ENCODE results near the gene AP3M1.
"Not testable (repeated sequence)": the region's sequence is repeated elsewhere in the genome, so short reads cannot be mapped to it uniquely, and the experiment has no call there.

The AP3M1 gene

DNA sequence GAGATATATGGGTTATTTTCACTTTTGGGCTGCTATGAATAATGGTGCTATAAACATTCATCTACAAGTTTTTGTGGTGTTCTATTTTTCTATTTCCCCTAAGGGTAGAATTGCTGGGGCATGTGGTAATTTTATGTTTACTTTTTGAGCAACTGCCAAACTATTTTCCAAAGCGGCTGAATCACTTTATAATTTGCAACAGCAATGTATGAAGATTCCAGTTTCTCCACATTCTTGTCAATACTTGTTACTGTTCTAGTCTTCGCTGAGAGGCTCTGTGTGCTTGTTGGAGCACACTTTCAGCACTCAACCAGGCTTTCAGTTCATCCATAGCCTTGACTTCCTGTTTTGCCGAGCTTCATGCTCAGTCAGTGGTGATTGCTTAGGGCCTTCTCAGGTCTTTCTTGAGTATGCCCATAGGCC is 39.4 kb upstream of the AP3M1 start (continued):
- TF ChIP-seq ZNF157 (tag by site-specific recombination; IDR thresholded peaks at IDR 0.05) (no peak), TRIM28 (IDR thresholded peaks at IDR 0.05; ENCODE audit: borderline replicate concordance, low read length) (peak; percentile 49; the same call in 1 of the 2 replicates), ZNF184 (tag by site-specific recombination; IDR thresholded peaks at IDR 0.05) (no peak), GLI4 (tag by site-specific recombination; IDR thresholded peaks at IDR 0.05) (no peak), IKZF3 (tag by site-specific recombination; IDR thresholded peaks at IDR 0.05) (peak; percentile 48; the same call in 1 of the 2 replicates), ZSCAN16 (tag by site-specific recombination; IDR thresholded peaks at IDR 0.05) (no peak)
- TF ChIP-seq, protein P1, sequence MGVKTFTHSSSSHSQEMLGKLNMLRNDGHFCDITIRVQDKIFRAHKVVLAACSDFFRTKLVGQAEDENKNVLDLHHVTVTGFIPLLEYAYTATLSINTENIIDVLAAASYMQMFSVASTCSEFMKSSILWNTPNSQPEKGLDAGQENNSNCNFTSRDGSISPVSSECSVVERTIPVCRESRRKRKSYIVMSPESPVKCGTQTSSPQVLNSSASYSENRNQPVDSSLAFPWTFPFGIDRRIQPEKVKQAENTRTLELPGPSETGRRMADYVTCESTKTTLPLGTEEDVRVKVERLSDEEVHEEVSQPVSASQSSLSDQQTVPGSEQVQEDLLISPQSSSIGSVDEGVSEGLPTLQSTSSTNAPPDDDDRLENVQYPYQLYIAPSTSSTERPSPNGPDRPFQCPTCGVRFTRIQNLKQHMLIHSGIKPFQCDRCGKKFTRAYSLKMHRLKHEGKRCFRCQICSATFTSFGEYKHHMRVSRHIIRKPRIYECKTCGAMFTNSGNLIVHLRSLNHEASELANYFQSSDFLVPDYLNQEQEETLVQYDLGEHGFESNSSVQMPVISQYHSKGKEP (tag by site-specific recombination; IDR thresholded peaks at IDR 0.05) = 0 out of 2 replicates have a peak, but pooled peaks have one; percentile 7
- TF ChIP-seq, protein P2, sequence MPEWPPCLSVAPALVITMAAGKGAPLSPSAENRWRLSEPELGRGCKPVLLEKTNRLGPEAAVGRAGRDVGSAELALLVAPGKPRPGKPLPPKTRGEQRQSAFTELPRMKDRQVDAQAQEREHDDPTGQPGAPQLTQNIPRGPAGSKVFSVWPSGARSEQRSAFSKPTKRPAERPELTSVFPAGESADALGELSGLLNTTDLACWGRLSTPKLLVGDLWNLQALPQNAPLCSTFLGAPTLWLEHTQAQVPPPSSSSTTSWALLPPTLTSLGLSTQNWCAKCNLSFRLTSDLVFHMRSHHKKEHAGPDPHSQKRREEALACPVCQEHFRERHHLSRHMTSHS (tag by site-specific recombination; IDR thresholded peaks at IDR 0.05) = no peak

DNA sequence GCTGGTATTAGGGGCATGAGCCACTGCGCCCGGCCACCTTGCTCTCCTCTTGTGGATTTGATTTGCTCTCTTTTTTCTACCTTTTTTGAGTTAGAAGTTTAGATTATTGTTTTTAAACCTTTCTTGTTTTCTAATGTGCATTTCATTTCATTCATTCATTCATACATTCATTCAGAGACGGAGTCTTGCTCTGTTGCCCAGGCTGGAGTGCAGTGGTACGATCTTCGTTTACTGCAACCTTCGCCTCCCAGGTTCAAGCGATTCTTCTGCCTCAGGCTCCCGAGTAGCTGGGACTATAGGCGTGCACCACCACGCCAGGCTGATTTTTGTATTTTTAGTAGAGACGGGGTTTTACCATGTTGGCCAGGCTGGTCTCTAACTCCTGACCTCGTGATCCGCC is 38.0 kb upstream of the AP3M1 start:
- CTCF ChIA-PET = interaction anchor here (0.6 to 3.1 kb wide), 2 partner anchors 25 to 294 kb away, joined by 3 to 15 read pairs; no protein-coding TSS in a partner anchor
- H3K9me3 ChIP-seq (ENCODE audit: control insufficient read depth, insufficient read depth, low read depth, low read length); H3K36me3 ChIP-seq (ENCODE audit: control insufficient read depth in 2 of 2, insufficient read depth in 1 of 2, low read length in 2 of 2); H3K27ac ChIP-seq (ENCODE audit: extremely low read depth, low read depth, low read length); H3K4me3 ChIP-seq (ENCODE audit: low read depth, low read length): not testable (repeated sequence)
- POLR2A ChIA-PET = interaction anchor here (0.7 kb wide), 1 partner anchor 942 kb away, joined by 5 read pairs; no protein-coding TSS in a partner anchor
- TF ChIP-seq ZNF121 (tag by site-specific recombination; IDR thresholded peaks at IDR 0.05) = peak; percentile 82
- TF ChIP-seq ZNF24 (tag by site-specific recombination; IDR thresholded peaks at IDR 0.05) = 0 out of 2 replicates have a peak, but pooled peaks have one; percentile 45
- H3K4me1 ChIP-seq (ENCODE audit: control insufficient read depth, insufficient read depth, low read length) = peaks cover 14% of the 10 kb centered on the region; the same call in 1 of the 2 replicates

GRCh38 chr10:74187237-74187636 is 36.6 kb upstream of the AP3M1 start:
- TF ChIP-seq ZNF785 (tag by site-specific recombination; IDR thresholded peaks at IDR 0.05) (no peak), HOXC10 (CRISPR knock-in tag; IDR thresholded peaks at IDR 0.05) (no peak), ZNF175 (tag by site-specific recombination; IDR thresholded peaks at IDR 0.05) (no peak), ZNF621 (tag by site-specific recombination; IDR thresholded peaks at IDR 0.05) (no peak), PRDM1 (tag by site-specific recombination; IDR thresholded peaks at IDR 0.05) (no peak), MYNN (tag by site-specific recombination; IDR thresholded peaks at IDR 0.05; ENCODE audit: borderline replicate concordance) (peak; percentile 7; the same call in 1 of the 2 replicates), PRDM6 (tag by site-specific recombination; IDR thresholded peaks at IDR 0.05) (0 out of 2 replicates have a peak, but pooled peaks have one; percentile 15), ZFP3 (tag by site-specific recombination; IDR thresholded peaks at IDR 0.05; ENCODE audit: low read depth) (peak; percentile 79), SP3 (tag by site-specific recombination; IDR thresholded peaks at IDR 0.05) (no peak), ZNF768 (tag by site-specific recombination; IDR thresholded peaks at IDR 0.05) (no peak), ZNF530 (tag by site-specific recombination; IDR thresholded peaks at IDR 0.05; ENCODE audit: low read depth) (no peak), ZNF248 (tag by site-specific recombination; IDR thresholded peaks at IDR 0.05) (no peak), ZNF830 (tag by site-specific recombination; IDR thresholded peaks at IDR 0.05; ENCODE audit: low read depth) (no peak)
- TF ChIP-seq, protein P3, sequence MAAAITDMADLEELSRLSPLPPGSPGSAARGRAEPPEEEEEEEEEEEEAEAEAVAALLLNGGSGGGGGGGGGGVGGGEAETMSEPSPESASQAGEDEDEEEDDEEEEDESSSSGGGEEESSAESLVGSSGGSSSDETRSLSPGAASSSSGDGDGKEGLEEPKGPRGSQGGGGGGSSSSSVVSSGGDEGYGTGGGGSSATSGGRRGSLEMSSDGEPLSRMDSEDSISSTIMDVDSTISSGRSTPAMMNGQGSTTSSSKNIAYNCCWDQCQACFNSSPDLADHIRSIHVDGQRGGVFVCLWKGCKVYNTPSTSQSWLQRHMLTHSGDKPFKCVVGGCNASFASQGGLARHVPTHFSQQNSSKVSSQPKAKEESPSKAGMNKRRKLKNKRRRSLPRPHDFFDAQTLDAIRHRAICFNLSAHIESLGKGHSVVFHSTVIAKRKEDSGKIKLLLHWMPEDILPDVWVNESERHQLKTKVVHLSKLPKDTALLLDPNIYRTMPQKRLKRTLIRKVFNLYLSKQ (tag by site-specific recombination; IDR thresholded peaks at IDR 0.05; ENCODE audit: borderline replicate concordance) = no peak
- TF ChIP-seq, protein P4, sequence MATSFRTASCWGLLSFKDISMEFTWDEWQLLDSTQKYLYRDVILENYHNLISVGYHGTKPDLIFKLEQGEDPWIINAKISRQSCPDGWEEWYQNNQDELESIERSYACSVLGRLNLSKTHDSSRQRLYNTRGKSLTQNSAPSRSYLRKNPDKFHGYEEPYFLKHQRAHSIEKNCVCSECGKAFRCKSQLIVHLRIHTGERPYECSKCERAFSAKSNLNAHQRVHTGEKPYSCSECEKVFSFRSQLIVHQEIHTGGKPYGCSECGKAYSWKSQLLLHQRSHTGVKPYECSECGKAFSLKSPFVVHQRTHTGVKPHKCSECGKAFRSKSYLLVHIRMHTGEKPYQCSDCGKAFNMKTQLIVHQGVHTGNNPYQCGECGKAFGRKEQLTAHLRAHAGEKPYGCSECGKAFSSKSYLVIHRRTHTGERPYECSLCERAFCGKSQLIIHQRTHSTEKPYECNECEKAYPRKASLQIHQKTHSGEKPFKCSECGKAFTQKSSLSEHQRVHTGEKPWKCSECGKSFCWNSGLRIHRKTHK (tag by site-specific recombination; IDR thresholded peaks at IDR 0.05) = no peak
- ChIA-PET CTCF (interaction anchor here (0.6 kb wide), 1 partner anchor 36 kb away, joined by 4 read pairs; no protein-coding TSS in a partner anchor), POLR2A (no interaction called here)
- no peaks in the 10 kb centered on the region for H3K36me3 ChIP-seq (ENCODE audit: control insufficient read depth in 2 of 2, insufficient read depth in 1 of 2, low read length in 2 of 2)
- H3K4me3 ChIP-seq (ENCODE audit: low read depth, low read length) = no peak overlapping the region
- peaks cover 14% of the 10 kb centered on the region; the same call in 1 of the 2 replicates for H3K4me1 ChIP-seq (ENCODE audit: control insufficient read depth, insufficient read depth, low read length)
- no peaks in the 10 kb centered on the region for H3K9me3 ChIP-seq (ENCODE audit: control insufficient read depth, insufficient read depth, low read depth, low read length)
- H3K27ac ChIP-seq (ENCODE audit: extremely low read depth, low read depth, low read length) = no peak overlapping the region
